H9 (cell line): ENCODE data around the gene ATP6AP1. TPM values are rescaled to one million over a fixed set of nuclear protein-coding genes. Genes with fewer than 3 reads are reported as not detected.

ENCODE experiments used
- DNase-seq: peaks from one replicate; pipeline ENCODE4 v3.0.0-alpha.2; 2017
- H2AFZ ChIP-seq: one replicate; pipeline ENCODE4 v1.6.1; 2013; ENCODE audit warnings: mild to moderate bottlenecking, low read length, control low read depth, moderate library complexity
- H2AK5ac ChIP-seq: 2 replicates; pipeline ENCODE4 v1.6.1; 2013; ENCODE audit warnings: low read length, control low read depth, mixed read lengths; ENCODE audit not compliant: insufficient read length
- H2BK120ac ChIP-seq: one replicate; pipeline ENCODE4 v1.6.1; 2013; ENCODE audit warnings: low read depth, mild to moderate bottlenecking, low read length, control low read depth, inconsistent platforms; ENCODE audit not compliant: poor library complexity, severe bottlenecking
- H2BK12ac ChIP-seq: 2 replicates; pipeline ENCODE4 v1.6.1; 2013; ENCODE audit warnings: low read length, control low read depth, mixed read lengths, low read depth; ENCODE audit not compliant: insufficient read length
- H2BK15ac ChIP-seq: 2 replicates; pipeline ENCODE4 v1.6.1; 2013; ENCODE audit warnings: low read depth, low read length, control low read depth
- H2BK20ac ChIP-seq: one replicate; pipeline ENCODE4 v1.6.1; 2013; ENCODE audit warnings: low read depth, mild to moderate bottlenecking, low read length, control low read depth, inconsistent platforms; ENCODE audit not compliant: poor library complexity, severe bottlenecking
- H2BK5ac ChIP-seq: 2 replicates; pipeline ENCODE4 v1.6.1; 2013; ENCODE audit warnings: low read length, control low read depth, mixed read lengths; ENCODE audit not compliant: insufficient read length
- H3K14ac ChIP-seq: 2 replicates; pipeline ENCODE4 v1.6.1; 2013; ENCODE audit warnings: low read length, control low read depth; ENCODE audit not compliant: insufficient read depth
- H3K18ac ChIP-seq: 2 replicates; pipeline ENCODE4 v1.6.1; 2013; ENCODE audit warnings: low read depth, mild to moderate bottlenecking, mixed read lengths, low read length, control low read depth; ENCODE audit not compliant: insufficient read length
- H3K23ac ChIP-seq: 2 replicates; pipeline ENCODE4 v1.6.1; 2013; ENCODE audit warnings: low read length, control low read depth, mixed read lengths, low read depth; ENCODE audit not compliant: insufficient read length
- H3K23me2 ChIP-seq: 2 replicates; pipeline ENCODE4 v1.6.1; 2013; ENCODE audit warnings: low read depth, mild to moderate bottlenecking, mixed read lengths, low read length, control low read depth; ENCODE audit not compliant: insufficient read length, poor library complexity, severe bottlenecking
- H3K27ac ChIP-seq: 2 replicates; pipeline ENCODE4 v1.5.1; 2013; ENCODE audit warnings: low read length, control low read depth, mixed read lengths, low read depth; ENCODE audit not compliant: insufficient read length
- H3K27me3 ChIP-seq: 2 replicates; pipeline ENCODE4 v1.6.1; 2013; ENCODE audit warnings: low read length, control low read depth, inconsistent platforms; ENCODE audit not compliant: insufficient read depth
- H3K4ac ChIP-seq: 2 replicates; pipeline ENCODE4 v1.6.1; 2013; ENCODE audit warnings: low read depth, mild to moderate bottlenecking, control low read depth, inconsistent platforms, low read length, moderate library complexity
- H3K4me1 ChIP-seq: 2 replicates; pipeline ENCODE4 v1.6.1; 2013; ENCODE audit warnings: low read length, control low read depth, inconsistent platforms; ENCODE audit not compliant: insufficient read depth
- H3K4me2 ChIP-seq: 2 replicates; pipeline ENCODE4 v1.6.1; 2013; ENCODE audit warnings: low read length, control low read depth, mixed read lengths; ENCODE audit not compliant: insufficient read length, insufficient read depth
- H3K56ac ChIP-seq: 2 replicates; pipeline ENCODE4 v1.6.1; 2013; ENCODE audit warnings: low read depth, mild to moderate bottlenecking, mixed read lengths, low read length, control low read depth; ENCODE audit not compliant: insufficient read length
- H3K79me1 ChIP-seq: 2 replicates; pipeline ENCODE4 v1.6.1; 2013; ENCODE audit warnings: low read depth, mild to moderate bottlenecking, moderate library complexity, low read length, control low read depth, inconsistent platforms; ENCODE audit not compliant: insufficient read depth, poor library complexity, severe bottlenecking
- H3K79me2 ChIP-seq: 2 replicates; pipeline ENCODE4 v1.6.1; 2013; ENCODE audit warnings: low read length, control low read depth, inconsistent platforms; ENCODE audit not compliant: insufficient read depth
- H3K9ac ChIP-seq: 2 replicates; pipeline ENCODE4 v1.6.1; 2013; ENCODE audit warnings: low read length, control low read depth, mixed read lengths; ENCODE audit not compliant: insufficient read length; ENCODE audit errors: extremely low read depth
- H3K9me3 ChIP-seq: one replicate; pipeline ENCODE4 v1.6.1; 2013; ENCODE audit warnings: low read depth, low read length, inconsistent platforms; ENCODE audit not compliant: control insufficient read depth
- H3T11ph ChIP-seq: one replicate; pipeline ENCODE4 v1.6.1; 2013; ENCODE audit warnings: mild to moderate bottlenecking, low read length, control low read depth, inconsistent platforms
- H4K20me1 ChIP-seq: one replicate; pipeline ENCODE4 v1.6.1; 2013; ENCODE audit not compliant: control insufficient read depth, insufficient read length, insufficient read depth
- H4K5ac ChIP-seq: 2 replicates; pipeline ENCODE4 v1.6.1; 2013; ENCODE audit warnings: low read depth, mild to moderate bottlenecking, mixed read lengths, low read length, control low read depth; ENCODE audit not compliant: insufficient read length
- H4K8ac ChIP-seq: replicated peaks from 2 replicates; pipeline ENCODE4 v1.6.1; 2013; ENCODE audit warnings: low read length, control low read depth, mixed read lengths, low read depth; ENCODE audit not compliant: insufficient read length
- H4K91ac ChIP-seq: 2 replicates; pipeline ENCODE4 v1.6.1; 2013; ENCODE audit warnings: low read depth, mild to moderate bottlenecking, moderate library complexity, mixed read lengths, low read length, control low read depth; ENCODE audit not compliant: insufficient read length
- H3K27ac Mint-ChIP-seq, 3 experiments: 2 replicates in 2 of 3; 3 replicates in 1 of 3; pipeline ENCODE4 v1.8.0; 2020 to 2021; ENCODE audit warnings: mixed read lengths in 3 of 3, mild to moderate bottlenecking in 1 of 3, moderate library complexity in 1 of 3
- H3K27me3 Mint-ChIP-seq: 2 replicates; pipeline ENCODE4 v1.8.0; 2021; ENCODE audit warnings: low read depth, mild to moderate bottlenecking, moderate library complexity, mixed read lengths
- H3K36me3 Mint-ChIP-seq, 3 experiments: 2 replicates in 2 of 3; 3 replicates in 1 of 3; pipeline ENCODE4 v1.8.0; 2020 to 2021; ENCODE audit warnings: low read depth in 3 of 3, mixed read lengths in 3 of 3; ENCODE audit not compliant: insufficient read depth in 1 of 3
- H3K4me1 Mint-ChIP-seq, 2 experiments: 2 replicates each; pipeline ENCODE4 v1.8.0; 2020; ENCODE audit warnings: mixed read lengths in 2 of 2
- H3K4me3 Mint-ChIP-seq, 2 experiments: 2 replicates in 1 of 2; 3 replicates in 1 of 2; pipeline ENCODE4 v1.8.0; 2020 to 2021; ENCODE audit warnings: mild to moderate bottlenecking in 2 of 2, mixed read lengths in 2 of 2, moderate library complexity in 1 of 2
- H3K9me3 Mint-ChIP-seq, 2 experiments: 2 replicates in 1 of 2; 3 replicates in 1 of 2; pipeline ENCODE4 v1.8.0; 2020; ENCODE audit warnings: mild to moderate bottlenecking in 2 of 2, mixed read lengths in 2 of 2, moderate library complexity in 1 of 2
- CTCF ChIP-seq: fragments of 200-600 bp; sonication (generic); conservative IDR thresholded peaks from 3 replicates; pipeline ENCODE4 v1.8.0; 2021; ENCODE audit warnings: antibody characterized with exemption, mild to moderate bottlenecking
- WGBS: extraction: QIAGEN DNeasy Blood & Tissue Kit; methylation state at CpG from one replicate; pipeline ENCODE4 v1.1.7; 2013; ENCODE audit warnings: missing lambda C conversion rate, low lambda C conversion rate, mixed read lengths; ENCODE audit not compliant: insufficient read length; ENCODE audit errors: extremely low coverage; 5-methylcytosine and 5-hydroxymethylcytosine counted together
- total RNA-seq: library from RNA; stranded (reverse); gene quantifications from 2 replicates; pipeline ENCODE4 v1.2.1, GENCODE V29; 2021

The ATP6AP1 gene
- total RNA-seq, 1 experiment from 2014 or later = 45.6 TPM

GRCh38 chrX:154481911-154482601 is 53.6 kb downstream of the ATP6AP1 start:
- no peak overlapping the region for H4K5ac ChIP-seq
- no peak overlapping the region for H3K9ac ChIP-seq
- Mint-ChIP-seq H3K36me3 (peaks cover 3 to 15% (median 10%) of the 10 kb centered on the region in 3 experiments; a peak in 6 of 7 replicates), H3K9me3 (peaks cover 67 to 79% of the 10 kb centered on the region in 2 experiments), H3K4me3 (no peak overlapping the region), H3K4me1 (peaks cover 6 to 15% of the 10 kb centered on the region in 2 experiments), H3K27ac (peak overlapping the region in 1 of 3 experiments; percentile 46; a peak in 1 of 7 replicates), H3K27me3 (peaks cover 10% of the 10 kb centered on the region)
- no peak for TF ChIP-seq CTCF
- no peak overlapping the region for H2BK5ac ChIP-seq
- no peaks in the 10 kb centered on the region for H3K79me2 ChIP-seq
- no CpG with 5 or more reads among the region's 14 CpGs for WGBS
- H2AK5ac ChIP-seq = no peak overlapping the region
- no peak overlapping the region for H3K4ac ChIP-seq
- H3K27ac ChIP-seq = no peak overlapping the region
- no peak overlapping the region for H3K18ac ChIP-seq
- H2BK120ac ChIP-seq = no peak overlapping the region
- no peak overlapping the region for H2AFZ ChIP-seq
- no peaks in the 10 kb centered on the region for H4K20me1 ChIP-seq
- no peaks in the 10 kb centered on the region for H3K79me1 ChIP-seq
- H3K14ac ChIP-seq = no peak overlapping the region
- H3K9me3 ChIP-seq = peaks cover 37% of the 10 kb centered on the region
- no peaks in the 10 kb centered on the region; the same call in 1 of the 2 replicates for H3K4me1 ChIP-seq
- H2BK20ac ChIP-seq = no peak overlapping the region
- H2BK12ac ChIP-seq = no peak overlapping the region
- peaks cover 4% of the 10 kb centered on the region for H3K23me2 ChIP-seq
- H3K56ac ChIP-seq = no peak overlapping the region
- H2BK15ac ChIP-seq = no peak overlapping the region
- H3T11ph ChIP-seq = no peak overlapping the region
- no peak overlapping the region for H4K8ac ChIP-seq
- H3K4me2 ChIP-seq = no peak overlapping the region
- no peak overlapping the region for H3K23ac ChIP-seq
- H4K91ac ChIP-seq = no peak overlapping the region
- no peaks in the 10 kb centered on the region for H3K27me3 ChIP-seq
- DNase-seq = peak; percentile 26
